RKO (cell line): ENCODE results near the gene DCST1.

ENCODE experiments used
- DNase-seq: peaks from one replicate; pipeline ENCODE4 v3.0.0-alpha.2; 2016; ENCODE audit warnings: low spot score

DCST1 gene

GRCh38 chr1:155000726-155001424 lies 32.7 kb upstream of the DCST1 start:
- peak; percentile 90 for DNase-seq

DNA sequence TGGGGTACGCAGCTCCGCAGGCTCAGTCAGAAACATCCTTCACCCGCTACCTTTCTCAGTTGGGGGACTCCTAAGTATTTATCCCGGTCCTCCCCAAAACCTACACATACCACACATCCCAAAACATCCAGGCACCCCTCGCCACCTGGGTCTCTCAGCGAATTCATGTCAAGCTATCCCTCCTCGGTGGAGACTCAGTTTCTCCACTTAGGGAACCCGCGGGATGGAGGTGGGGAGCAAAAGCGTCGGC lies 32.3 kb upstream of the DCST1 start:
- DNase-seq, result peak; percentile 78

GRCh38 chr1:155001675-155002463 lies 31.8 kb upstream of the DCST1 start:
- peak; percentile 99 for DNase-seq

- DNase-seq, result peak; percentile 62
Measured at GRCh38 chr1:155002464-155003226, 31.0 kb upstream of the DCST1 start, which contains the start of gene ZBTB7B. ZBTB7B (plus strand) TSS chr1:155002802; CDS start chr1:155014661, 11,859 bp downstream.

- peak; percentile 45 for DNase-seq
Measured at GRCh38 chr1:155003227-155003765, 30.3 kb upstream of the DCST1 start.

DNA sequence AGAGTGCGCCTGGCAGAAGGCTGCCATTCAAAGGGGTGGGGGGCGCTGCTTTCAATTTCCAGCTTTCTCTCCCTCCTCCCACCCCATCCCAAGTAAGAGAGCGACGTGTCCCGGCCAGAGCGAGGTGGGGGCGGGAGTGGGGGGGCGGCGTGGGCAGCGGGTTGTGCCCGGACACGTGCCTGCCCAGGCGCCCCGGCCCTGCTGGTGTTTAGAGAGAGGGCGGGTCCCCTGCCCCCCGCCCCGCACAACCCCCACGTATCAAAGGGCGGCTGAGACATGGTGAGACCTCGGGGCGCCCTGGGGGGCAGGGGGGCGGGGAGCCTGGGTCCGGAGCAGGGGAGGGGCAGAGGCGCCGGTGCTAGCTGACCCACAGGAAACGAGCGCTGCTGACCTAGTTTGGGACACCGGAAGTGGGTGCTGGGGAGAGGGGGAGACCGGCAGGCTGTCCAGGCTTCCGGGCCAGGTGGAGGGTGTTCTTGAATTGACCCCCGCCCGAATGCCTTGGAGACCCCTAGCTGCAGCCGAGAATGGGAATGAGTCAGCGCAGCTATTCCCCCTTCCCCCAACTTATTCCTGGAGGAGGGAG lies 29.8 kb upstream of the DCST1 start:
- DNase-seq, result peak; percentile 88

- no peak for DNase-seq
Measured at GRCh38 chr1:155004352-155005075, 29.1 kb upstream of the DCST1 start.

- DNase-seq, result no peak
Measured at GRCh38 chr1:155005076-155006011, 28.3 kb upstream of the DCST1 start.

DNA sequence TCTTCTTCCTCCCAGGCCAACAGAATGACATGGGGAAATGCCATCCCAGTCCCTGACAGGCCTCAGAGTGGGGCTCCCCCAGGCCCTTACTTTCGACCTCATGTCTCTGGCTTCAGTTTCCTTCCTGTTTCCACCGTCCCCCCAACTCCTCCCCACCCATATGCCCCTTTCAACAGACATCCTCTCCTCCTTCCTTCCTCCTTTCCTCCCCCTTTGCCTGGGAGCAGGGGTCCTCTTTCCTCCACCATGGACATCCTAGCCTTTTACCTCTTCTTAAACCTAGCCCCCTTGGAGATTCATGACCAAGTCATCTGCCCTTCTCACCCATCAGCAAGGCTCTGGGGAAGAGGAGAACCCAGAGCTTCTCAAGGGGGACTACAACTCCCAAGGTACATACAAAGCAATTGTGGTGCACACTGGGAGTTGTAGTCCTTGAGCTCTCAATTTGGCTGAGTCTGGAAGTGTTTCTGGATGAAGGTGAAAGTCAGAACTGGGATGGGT lies 27.0 kb upstream of the DCST1 start:
- DNase-seq, result peak; percentile 55

DNA sequence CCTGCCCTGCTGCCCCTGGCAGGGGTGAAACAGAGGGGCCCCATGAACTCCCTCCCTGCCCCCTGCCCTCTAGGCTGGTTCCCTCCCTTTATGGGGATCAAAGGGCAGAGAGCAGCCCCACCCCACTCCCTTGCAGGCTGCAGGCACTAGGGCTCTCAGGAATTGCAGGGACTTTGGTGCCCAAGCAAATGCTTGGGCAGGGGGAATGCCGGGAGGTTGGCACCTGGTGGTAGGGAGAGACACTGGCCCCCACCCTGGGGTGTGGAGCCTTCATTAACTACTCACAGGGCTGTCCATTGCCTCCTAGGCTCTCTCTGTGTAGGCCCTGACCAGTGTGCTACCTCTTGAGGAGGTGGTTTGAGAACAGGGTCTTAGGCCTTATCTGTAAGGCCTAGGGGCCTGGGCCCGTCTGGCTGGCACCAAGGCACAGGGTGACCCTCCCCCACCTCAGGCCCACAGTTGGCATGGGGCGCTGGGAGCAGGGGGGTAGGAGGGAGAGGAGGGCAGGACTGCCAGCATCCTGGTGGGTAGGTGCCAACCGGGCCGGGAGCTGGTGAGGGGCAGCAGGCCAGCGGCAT lies 26.3 kb upstream of the DCST1 start:
- DNase-seq, result no peak

DNA sequence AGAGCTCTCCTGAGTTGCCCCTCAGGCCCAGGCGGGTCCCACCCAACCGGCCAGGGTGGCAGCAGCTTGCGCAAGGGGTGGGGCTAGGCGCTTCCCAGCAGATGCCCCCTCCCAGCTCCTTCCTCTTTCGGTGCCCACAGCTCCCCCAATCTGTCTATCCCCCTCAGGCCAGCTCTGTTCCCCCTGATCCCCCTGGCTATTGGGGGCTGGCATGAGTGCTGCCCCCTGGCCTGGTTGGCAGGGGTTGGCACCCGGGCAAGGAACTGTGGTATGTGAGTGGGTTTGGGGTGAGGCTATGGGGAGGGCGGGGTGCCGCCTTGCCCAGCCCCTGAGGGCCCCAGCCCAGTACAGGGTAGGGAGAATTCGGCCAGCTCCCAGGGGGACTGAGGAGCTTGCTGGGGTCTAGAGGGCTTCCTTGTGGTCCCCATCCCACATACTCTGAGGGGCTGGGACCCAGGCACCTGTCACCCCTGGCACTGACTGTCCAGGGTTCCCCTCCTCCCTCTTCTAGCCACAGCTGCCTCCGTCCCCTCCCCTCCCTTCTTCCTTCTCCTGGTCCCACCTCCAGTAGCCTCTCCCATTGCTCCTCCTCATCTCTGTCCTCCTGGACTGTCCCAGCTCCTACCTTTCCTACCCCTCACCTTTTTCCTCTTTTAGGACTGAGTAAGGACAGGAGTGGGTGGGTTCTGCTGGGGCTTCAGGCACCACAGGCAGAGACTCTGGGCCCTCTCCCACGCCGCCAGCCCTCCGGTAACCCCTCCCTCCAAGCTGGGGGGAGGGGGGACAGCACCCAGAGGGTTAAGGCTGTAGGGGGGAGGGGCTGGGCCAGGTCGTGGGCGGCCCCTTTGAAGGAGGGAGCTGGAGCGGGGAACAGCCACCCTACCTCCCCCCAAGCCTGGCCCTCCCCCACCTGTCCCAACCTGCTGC lies 25.3 kb upstream of the DCST1 start:
- DNase-seq, result no peak

DNA sequence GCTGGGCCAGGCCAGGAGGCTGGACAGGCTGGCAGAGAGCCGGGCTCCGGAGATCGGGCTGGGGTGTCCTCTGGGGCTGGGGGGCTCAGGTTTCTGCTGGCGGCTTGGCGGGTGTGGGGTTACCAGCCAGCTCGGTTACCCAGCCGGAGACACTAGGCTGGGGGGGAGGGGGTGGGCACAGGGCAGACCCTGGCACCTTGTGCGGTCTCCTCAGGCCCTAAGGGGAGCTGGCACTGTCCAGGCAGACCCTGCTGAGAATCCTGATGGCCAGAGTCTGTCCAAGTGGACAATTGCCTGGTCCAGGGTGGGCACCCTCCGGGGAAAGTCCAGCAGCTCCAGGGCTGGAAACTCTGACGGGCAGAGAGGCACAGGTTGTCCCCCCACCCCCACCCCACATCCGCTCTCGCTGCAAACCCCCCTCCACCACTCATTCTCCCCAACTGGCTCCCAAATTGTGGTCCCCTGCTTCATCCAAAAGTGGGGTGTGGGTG lies 24.4 kb upstream of the DCST1 start:
- no peak for DNase-seq

- DNase-seq, result no peak
Measured at GRCh38 chr1:155009742-155010141, 23.9 kb upstream of the DCST1 start.

- no peak for DNase-seq
Measured at GRCh38 chr1:155010211-155010918, 23.3 kb upstream of the DCST1 start.

DNA sequence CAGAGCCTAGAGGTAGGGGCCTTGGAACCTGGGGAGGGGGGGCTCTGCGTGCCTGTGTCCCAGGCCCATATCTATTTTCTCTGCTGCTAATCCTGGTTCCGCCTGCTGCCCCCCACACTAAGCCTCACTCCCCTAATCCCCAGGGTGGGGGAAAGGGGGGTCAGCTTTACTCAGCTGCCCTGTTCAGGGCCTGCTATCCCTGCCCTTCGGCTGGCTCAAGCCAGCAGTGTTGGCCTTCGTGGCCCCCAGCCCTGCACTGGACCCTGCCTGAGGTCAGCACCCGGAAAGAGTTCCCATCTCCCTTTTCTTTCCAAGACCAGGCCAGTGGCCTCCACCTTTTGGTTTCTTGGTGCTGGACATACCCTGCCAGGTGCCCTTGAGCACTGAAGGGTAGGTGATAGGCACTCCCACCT lies 22.6 kb upstream of the DCST1 start:
- DNase-seq, result no peak

GRCh38 chr1:155011437-155012025 lies 22.1 kb upstream of the DCST1 start:
- DNase-seq, result no peak

DNA sequence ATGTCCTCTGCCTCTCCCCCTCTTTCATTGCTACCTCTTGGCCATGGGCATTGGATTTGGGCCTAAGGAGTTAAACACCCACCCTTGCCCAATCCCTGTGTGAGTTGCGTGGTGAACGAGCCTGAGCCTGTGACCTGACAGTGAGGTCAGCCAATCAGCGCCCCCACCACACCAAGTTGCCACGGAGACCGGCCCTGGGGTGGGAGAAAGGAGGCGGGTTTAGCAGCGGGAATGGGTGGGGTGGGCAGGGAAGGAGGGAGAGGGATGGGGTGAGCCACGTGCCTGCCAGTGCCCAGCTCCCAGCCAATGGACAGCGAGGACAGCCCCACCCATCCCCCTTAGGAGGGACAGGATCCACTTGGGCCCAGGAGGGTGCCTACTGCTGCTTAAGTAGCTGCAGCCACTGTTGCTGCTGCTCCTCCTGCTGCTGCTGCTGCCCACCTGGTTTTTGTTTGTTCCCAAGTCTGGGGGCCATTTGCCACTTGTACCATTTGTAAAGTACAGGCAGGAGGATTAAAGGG lies 21.5 kb upstream of the DCST1 start:
- no peak for DNase-seq
